ENCODE results near the gene IPPK.

The IPPK gene

DNA sequence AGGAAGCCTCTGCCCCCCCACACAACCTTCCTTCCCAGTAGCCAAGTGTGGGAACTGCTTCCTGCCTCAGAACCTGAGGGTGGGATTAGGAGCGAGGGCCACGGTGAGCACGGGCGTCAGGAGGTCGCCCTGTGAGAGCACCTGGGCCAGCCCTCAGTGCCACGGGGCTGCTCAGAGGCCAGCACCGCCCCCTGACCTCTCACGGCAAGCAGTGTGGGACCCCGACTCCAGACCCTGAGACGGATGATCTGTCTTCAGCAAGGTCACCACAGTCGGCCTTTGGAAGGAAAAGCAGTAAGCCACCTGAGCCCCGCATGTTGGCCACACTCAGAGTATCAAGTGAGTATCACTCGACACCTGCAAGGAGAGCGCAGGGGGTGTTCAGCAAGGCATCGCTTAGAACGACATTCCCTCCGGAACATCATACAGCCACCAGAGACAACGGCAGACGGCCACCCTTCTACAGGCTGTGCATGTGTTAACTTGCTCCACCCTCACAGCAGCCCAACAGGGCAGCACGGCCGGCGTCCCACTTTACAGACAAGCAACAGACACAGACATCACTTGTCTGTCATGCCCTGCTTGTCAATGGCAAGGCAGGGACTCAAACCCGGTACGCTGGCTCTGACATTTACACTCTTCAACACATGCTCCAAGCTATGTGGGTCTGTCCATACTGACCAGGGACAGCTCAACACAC, 50.2 kb downstream of the IPPK start:
- no peak for DNase-seq (ENCODE audit: low spot score)
- TF ChIP-seq, protein P1, sequence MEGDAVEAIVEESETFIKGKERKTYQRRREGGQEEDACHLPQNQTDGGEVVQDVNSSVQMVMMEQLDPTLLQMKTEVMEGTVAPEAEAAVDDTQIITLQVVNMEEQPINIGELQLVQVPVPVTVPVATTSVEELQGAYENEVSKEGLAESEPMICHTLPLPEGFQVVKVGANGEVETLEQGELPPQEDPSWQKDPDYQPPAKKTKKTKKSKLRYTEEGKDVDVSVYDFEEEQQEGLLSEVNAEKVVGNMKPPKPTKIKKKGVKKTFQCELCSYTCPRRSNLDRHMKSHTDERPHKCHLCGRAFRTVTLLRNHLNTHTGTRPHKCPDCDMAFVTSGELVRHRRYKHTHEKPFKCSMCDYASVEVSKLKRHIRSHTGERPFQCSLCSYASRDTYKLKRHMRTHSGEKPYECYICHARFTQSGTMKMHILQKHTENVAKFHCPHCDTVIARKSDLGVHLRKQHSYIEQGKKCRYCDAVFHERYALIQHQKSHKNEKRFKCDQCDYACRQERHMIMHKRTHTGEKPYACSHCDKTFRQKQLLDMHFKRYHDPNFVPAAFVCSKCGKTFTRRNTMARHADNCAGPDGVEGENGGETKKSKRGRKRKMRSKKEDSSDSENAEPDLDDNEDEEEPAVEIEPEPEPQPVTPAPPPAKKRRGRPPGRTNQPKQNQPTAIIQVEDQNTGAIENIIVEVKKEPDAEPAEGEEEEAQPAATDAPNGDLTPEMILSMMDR (conservative IDR thresholded peaks at IDR 0.05; ENCODE audit: low read depth), result no peak
- CTCF ChIA-PET, result no interaction called here
- H3K27ac ChIP-seq, result 0 out of 2 replicates have a peak overlapping the region, but pooled peaks have one; percentile 1
- POLR2A ChIA-PET (ENCODE audit: low non-redundant PET), result no interaction called here

DNA sequence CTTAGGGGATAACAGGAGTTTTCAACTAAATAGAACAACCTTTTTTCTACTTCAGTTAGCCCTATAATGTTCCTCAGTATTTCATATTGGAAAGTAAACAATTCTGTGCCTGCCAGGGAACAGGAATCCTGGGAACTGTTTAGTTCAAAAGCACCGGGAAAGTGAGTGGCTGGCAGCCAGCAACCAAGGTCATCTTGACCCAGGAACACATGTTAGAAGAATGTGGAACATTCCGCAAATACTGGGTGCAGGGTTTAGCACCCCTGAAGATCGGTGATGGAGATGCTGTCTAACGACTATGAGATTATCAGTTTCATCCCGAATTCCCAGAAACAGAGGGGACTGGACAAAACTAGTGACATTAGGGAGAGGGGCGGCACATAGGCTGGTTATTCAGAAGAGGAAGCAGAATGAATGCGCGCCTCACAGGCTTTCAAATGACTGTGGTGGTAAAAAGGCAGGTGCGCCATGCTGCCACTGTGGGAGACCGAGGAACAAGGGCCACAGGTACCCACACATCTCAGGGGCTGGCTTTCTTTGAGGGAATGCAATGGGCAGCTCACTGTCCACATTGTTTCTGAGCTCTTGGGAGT, 51.2 kb downstream of the IPPK start:
- POLR2A ChIA-PET (ENCODE audit: low non-redundant PET), result no interaction called here
- no peak for DNase-seq (ENCODE audit: low spot score)
- TF ChIP-seq, protein P1 (conservative IDR thresholded peaks at IDR 0.05; ENCODE audit: low read depth), result no peak
- no peak overlapping the region for H3K27ac ChIP-seq
- CTCF ChIA-PET, result no interaction called here

DNA sequence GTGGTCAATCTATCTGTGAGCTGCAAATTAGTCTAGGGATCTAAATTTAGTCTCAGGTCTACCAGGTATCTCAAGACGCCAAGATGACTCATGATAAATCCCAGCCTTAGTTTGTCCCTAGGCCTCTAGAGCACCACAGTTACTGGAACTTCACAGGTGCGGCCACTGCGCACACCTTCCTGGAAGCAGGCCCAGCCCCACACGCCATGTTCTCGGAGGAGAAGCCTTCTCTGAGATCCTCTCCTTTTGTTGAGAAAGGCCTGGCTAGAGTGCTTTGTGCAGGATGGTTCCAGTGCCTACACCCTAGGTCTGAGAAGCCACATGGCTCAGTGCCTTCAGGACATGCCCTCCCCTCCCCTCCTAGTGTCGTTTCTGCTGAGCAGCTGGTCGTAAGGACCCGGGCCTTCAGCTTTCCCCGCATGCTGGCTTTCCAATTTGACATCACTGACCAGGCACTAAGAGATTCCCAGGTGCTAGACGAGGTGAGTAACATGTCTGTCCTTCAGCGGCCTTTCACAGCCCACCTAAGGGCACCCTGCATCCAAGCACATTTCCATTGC, 51.9 kb downstream of the IPPK start:
- TF ChIP-seq, protein P1 (conservative IDR thresholded peaks at IDR 0.05; ENCODE audit: low read depth), result no peak
- peak overlapping the region; percentile 5 for H3K27ac ChIP-seq
- DNase-seq (ENCODE audit: low spot score), result no peak
- CTCF ChIA-PET, result no interaction called here
- POLR2A ChIA-PET (ENCODE audit: low non-redundant PET), result no interaction called here

DNA sequence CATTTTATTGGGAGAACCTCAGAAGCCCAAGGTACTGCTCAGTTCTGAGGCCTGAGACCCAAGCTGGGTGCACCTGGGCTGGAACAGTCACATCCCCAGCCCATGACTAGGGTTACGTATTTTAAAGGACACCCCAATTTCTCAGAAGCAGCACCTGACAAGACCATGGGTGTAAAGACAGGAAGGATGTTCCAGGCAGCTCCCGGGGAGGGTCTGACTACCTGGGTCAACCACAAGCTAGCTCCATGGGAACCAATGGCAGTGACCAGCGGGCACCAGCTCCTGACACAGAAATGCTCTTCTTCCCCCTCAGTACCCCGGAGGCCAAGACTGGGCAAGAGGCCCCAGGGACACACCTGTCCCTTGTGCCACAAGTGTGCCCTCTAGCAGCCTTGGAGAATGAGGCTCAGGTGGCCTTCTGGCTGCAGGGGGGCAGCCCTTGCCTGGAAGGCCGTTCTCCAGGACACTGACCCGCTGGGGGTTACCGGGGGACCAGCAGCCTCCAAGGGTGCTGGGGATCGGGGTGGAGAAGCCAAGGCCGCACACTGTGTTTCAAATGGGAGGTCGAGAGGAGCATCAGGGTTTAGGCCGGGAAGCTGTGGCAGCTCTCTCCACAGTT, 52.6 kb downstream of the IPPK start:
- no peak for DNase-seq (ENCODE audit: low spot score)
- CTCF ChIA-PET, result no interaction called here
- TF ChIP-seq, protein P1 (conservative IDR thresholded peaks at IDR 0.05; ENCODE audit: low read depth), result no peak
- POLR2A ChIA-PET (ENCODE audit: low non-redundant PET), result no interaction called here
- H3K27ac ChIP-seq, result peak overlapping the region; percentile 2

DNA sequence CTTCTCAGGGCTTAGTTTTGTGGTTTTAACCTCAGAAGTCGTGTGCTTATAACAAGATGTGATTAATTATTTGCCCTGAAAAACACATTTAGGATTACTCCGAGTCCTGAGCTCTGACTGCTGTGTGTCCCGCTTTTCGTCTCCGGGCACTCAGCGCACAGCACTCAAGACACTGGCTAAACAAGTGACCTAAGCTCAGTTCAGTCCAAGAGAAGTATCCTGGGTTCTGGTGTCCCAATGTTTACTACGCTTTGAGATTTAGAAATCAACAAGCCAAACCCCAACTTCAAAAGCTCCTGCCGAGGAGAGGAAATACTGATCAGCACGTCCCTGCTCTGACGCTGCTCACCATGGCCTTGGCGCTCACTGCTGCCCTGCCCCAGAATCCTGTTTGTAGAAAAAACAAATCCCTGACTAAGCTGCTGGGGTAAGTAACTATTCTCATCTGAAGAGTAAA, 53.2 kb downstream of the IPPK start:
- TF ChIP-seq, protein P1 (conservative IDR thresholded peaks at IDR 0.05; ENCODE audit: low read depth), result no peak
- POLR2A ChIA-PET (ENCODE audit: low non-redundant PET), result no interaction called here
- no peak for DNase-seq (ENCODE audit: low spot score)
- CTCF ChIA-PET, result no interaction called here
- H3K27ac ChIP-seq, result peak overlapping the region; percentile 2; the same call in 1 of the 2 replicates

DNA sequence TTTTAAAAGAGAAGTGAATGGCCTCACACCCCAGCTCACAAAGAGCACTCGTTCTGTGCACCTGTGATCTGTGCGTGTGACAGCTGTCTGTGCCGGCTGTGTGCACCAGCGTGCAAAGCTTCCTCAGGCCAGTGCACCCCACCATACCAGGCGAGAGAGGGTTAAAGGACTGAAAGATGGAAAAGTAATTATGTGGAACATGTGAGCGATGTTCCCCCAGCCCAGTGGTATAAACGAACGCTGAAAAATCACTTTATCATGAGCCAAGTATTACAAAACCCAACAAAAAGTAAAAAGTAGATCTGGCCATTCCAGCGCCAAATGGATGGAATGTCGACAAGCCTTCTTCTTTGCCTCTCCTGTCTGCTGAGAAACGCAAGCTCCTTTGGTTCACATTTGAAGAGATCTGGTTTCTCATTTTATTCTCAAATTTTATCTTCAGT, 53.7 kb downstream of the IPPK start:
- DNase-seq (ENCODE audit: low spot score), result no peak
- POLR2A ChIA-PET (ENCODE audit: low non-redundant PET), result no interaction called here
- CTCF ChIA-PET, result interaction anchor here (0.6 to 0.8 kb wide), 2 partner anchors 18 to 314 kb away, joined by 3 read pairs; no protein-coding TSS in a partner anchor
- no peak overlapping the region for H3K27ac ChIP-seq
- TF ChIP-seq, protein P1 (conservative IDR thresholded peaks at IDR 0.05; ENCODE audit: low read depth), result no peak
